KG1 (cell line): Measurements from ENCODE around the gene CRYZL1.

Source experiments
- DNase-seq: peaks from one replicate; lab custom pipeline; 2025; lab: John Stamatoyannopoulos, UW

Gene CRYZL1

DNA sequence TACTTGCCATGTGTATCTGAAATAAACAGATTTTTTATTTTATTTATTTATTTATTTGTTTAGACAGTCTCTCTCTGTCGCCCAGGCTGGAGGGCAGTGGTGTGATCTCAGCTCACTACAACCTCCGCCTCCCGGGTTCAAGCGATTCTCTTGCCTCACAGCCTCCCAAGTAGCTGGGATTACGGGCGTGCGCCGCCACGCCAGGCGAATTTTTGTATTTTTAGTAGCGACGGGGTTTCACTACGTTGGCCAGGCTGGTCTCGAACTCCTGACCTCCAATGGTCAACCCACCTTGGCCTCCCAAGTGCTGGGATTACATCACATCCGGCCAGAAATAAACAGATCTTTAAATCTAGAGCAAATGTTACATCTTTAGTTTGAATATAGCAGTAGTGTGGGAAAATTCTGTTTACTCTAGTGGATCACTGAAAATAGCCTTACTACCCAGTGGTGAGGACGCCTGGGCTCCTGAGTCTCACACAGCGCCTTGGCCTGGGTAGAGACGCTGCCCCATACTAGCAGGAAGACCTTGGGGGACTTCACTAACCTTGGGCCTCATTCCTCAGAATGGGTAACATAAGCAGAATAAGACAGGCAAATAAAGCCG, 100.3 kb downstream of the CRYZL1 start:
- no peak for DNase-seq

- no peak for DNase-seq
These were observed 100.8 kb downstream of the CRYZL1 start for GRCh38 chr21:33540711-33541104.

DNA sequence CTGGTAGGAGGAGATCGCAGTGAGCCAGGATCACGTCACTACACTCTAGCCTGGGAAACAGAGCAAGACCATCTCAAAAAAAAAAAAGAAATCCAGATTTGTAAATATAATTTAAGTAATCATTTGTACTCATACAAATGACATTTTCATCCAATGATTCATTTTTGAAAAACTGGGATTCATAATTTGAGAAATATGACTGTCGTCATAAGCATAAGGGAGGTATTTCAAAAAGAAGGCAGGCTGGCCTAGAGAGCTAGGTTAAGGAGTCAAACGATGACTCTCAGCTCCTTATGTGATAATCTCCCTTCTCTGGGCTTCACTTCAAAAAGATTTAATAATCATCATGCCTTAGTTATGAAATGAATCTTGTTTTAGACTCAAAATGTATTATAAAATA, 101.9 kb downstream of the CRYZL1 start:
- no peak for DNase-seq
